Measurements from ENCODE around the gene HIPK3. TPM values are rescaled to one million over a fixed set of nuclear protein-coding genes. Genes with fewer than 3 reads are reported as not detected.

Gene HIPK3
- total and polyA plus RNA-seq, 9 of the 15 experiments (the other 6 are each of a cell fraction or from before 2014, with no cell fraction given) = 2.3 to 19.6 (median 7.5) TPM

DNA sequence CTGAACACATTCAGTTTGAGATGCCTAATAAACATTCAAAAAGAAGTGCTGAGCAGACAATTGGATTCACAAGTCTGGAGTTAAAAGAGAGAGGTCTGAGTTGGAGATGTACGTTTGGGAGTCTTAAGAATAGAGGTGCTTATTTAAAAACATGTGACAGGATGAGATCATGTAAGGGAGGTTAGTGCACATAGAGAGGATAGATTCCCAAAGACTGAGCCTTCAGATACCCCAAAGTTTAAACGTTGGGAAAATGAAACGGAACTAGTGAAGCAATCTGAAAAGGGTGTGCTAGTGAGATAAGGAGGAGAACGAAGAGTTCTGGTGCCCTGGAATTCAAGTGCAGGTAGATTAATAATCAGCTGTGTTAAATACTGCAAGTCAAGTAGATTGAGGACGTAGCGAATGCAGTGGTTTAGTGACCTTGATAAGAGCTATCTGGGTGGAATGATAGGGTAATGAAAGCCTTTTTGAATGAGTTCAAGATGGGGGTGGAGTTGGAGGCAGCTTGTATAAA, 63.7 kb downstream of the HIPK3 start:
- in situ Hi-C loops (cut with MboI) = no loop called here
- CTCF ChIA-PET (ENCODE audit: low intra/inter-chr PET ratio) = interaction anchor here (0.5 kb wide), 1 partner anchor 67 kb away, joined by 3 read pairs; no protein-coding TSS in a partner anchor
- TF ChIP-seq ZNF583 (CRISPR knock-in tag; IDR thresholded peaks at IDR 0.05) = no peak
- TF ChIP-seq, protein P1, sequence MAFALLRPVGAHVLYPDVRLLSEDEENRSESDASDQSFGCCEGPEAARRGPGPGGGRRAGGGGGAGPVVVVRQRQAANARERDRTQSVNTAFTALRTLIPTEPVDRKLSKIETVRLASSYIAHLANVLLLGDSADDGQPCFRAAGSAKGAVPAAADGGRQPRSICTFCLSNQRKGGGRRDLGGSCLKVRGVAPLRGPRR (CRISPR knock-in tag; IDR thresholded peaks at IDR 0.05) = no peak
- no peak for TF ChIP-seq TARDBP (IDR thresholded peaks at IDR 0.05)
- no peak for TF ChIP-seq NFIX (CRISPR knock-in tag; IDR thresholded peaks at IDR 0.05; ENCODE audit: low read depth)
- no peak for TF ChIP-seq RBM15 (IDR thresholded peaks at IDR 0.05; ENCODE audit: insufficient read depth, low read length)
- no peak for TF ChIP-seq HIVEP1 (CRISPR knock-in tag; IDR thresholded peaks at IDR 0.05)
- TF ChIP-seq ZNF23 (CRISPR knock-in tag; IDR thresholded peaks at IDR 0.05) = no peak
- TF ChIP-seq ZEB2 (IDR thresholded peaks at IDR 0.05) = peak; percentile 98
- TF ChIP-seq, protein P2, sequence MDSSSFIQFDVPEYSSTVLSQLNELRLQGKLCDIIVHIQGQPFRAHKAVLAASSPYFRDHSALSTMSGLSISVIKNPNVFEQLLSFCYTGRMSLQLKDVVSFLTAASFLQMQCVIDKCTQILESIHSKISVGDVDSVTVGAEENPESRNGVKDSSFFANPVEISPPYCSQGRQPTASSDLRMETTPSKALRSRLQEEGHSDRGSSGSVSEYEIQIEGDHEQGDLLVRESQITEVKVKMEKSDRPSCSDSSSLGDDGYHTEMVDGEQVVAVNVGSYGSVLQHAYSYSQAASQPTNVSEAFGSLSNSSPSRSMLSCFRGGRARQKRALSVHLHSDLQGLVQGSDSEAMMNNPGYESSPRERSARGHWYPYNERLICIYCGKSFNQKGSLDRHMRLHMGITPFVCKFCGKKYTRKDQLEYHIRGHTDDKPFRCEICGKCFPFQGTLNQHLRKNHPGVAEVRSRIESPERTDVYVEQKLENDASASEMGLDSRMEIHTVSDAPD (CRISPR knock-in tag; IDR thresholded peaks at IDR 0.05) = no peak
- no peak for TF ChIP-seq PPARD (CRISPR knock-in tag; IDR thresholded peaks at IDR 0.05)
- TF ChIP-seq, protein P3, sequence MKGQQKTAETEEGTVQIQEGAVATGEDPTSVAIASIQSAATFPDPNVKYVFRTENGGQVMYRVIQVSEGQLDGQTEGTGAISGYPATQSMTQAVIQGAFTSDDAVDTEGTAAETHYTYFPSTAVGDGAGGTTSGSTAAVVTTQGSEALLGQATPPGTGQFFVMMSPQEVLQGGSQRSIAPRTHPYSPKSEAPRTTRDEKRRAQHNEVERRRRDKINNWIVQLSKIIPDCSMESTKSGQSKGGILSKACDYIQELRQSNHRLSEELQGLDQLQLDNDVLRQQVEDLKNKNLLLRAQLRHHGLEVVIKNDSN (CRISPR knock-in tag; IDR thresholded peaks at IDR 0.05) = no peak
- TF ChIP-seq, protein P4, sequence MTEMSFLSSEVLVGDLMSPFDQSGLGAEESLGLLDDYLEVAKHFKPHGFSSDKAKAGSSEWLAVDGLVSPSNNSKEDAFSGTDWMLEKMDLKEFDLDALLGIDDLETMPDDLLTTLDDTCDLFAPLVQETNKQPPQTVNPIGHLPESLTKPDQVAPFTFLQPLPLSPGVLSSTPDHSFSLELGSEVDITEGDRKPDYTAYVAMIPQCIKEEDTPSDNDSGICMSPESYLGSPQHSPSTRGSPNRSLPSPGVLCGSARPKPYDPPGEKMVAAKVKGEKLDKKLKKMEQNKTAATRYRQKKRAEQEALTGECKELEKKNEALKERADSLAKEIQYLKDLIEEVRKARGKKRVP (CRISPR knock-in tag; IDR thresholded peaks at IDR 0.05) = no peak
- no peak for TF ChIP-seq ZNF717 (CRISPR knock-in tag; IDR thresholded peaks at IDR 0.05)
- no peak for TF ChIP-seq BRF1 (IDR thresholded peaks at IDR 0.05; ENCODE audit: borderline replicate concordance, extremely low read depth, insufficient read length)
- no peak for TF ChIP-seq EP400 (IDR thresholded peaks at IDR 0.05)
- no peak for TF ChIP-seq SNRNP70 (optimal IDR thresholded peaks at IDR 0.05; ENCODE audit: low read depth, low read length)
- TF ChIP-seq TCFL5 (CRISPR knock-in tag; conservative IDR thresholded peaks at IDR 0.05) = no peak
- TF ChIP-seq ZNF41 (CRISPR knock-in tag; conservative IDR thresholded peaks at IDR 0.05) = no peak
- TF ChIP-seq NFE2L1 (tag; IDR thresholded peaks at IDR 0.05; ENCODE audit: borderline replicate concordance, low read depth) = no peak
- TF ChIP-seq, protein P5, sequence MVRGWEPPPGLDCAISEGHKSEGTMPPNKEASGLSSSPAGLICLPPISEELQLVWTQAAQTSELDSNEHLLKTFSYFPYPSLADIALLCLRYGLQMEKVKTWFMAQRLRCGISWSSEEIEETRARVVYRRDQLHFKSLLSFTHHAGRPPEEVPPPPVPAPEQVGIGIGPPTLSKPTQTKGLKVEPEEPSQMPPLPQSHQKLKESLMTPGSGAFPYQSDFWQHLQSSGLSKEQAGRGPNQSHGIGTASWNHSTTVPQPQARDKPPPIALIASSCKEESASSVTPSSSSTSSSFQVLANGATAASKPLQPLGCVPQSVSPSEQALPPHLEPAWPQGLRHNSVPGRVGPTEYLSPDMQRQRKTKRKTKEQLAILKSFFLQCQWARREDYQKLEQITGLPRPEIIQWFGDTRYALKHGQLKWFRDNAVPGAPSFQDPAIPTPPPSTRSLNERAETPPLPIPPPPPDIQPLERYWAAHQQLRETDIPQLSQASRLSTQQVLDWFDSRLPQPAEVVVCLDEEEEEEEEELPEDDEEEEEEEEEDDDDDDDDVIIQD (CRISPR knock-in tag; IDR thresholded peaks at IDR 0.05) = no peak

More for the DNA sequence above, 63.7 kb downstream of the HIPK3 start:
- no peaks in the 10 kb centered on the region for H3K27me3 ChIP-seq (ENCODE audit: control insufficient read depth in 2 of 2, insufficient read depth in 2 of 2, low read length in 2 of 2)
- no peak for FAIRE-seq
- H3K9ac ChIP-seq (ENCODE audit: insufficient read depth in 1 of 2, low read depth in 2 of 2, low read length in 2 of 2) = no peak overlapping the region
- no peak overlapping the region for H3K4me3 ChIP-seq
- DNase-seq (ENCODE audit: extremely low read depth in 1 of 4, low spot score in 3 of 4) = peak; percentile 29 to 61 (median 44)
- H4K20me1 ChIP-seq (replicated peaks; ENCODE audit: control insufficient read depth, insufficient read depth, low read length) = peaks cover 20% of the 10 kb centered on the region
- H3K27ac ChIP-seq (ENCODE audit: extremely low read depth, low read depth, low read length) = no peak overlapping the region
- no peaks in the 10 kb centered on the region for H3K9me3 ChIP-seq (replicated peaks; ENCODE audit: control insufficient read depth, insufficient read depth, low read depth, low read length)
- H3K79me2 ChIP-seq (ENCODE audit: control insufficient read depth, insufficient read depth, low read length) = peaks cover 30% of the 10 kb centered on the region
- BruUV-seq (replicated peaks) = no TSS peak
- H3K9me1 ChIP-seq (ENCODE audit: control insufficient read depth, insufficient read depth, low read length) = no peaks in the 10 kb centered on the region
- peak overlapping the region; percentile 3; the same call in 1 of the 2 replicates for H3K4me2 ChIP-seq (ENCODE audit: insufficient read depth, low read length)
- H2AFZ ChIP-seq (ENCODE audit: low read depth, low read length) = no peak overlapping the region
- peak; percentile 71 for ATAC-seq
- POLR2A ChIA-PET = interaction anchor here (0.6 to 0.9 kb wide), 2 partner anchors 13 to 70 kb away, joined by 3 to 4 read pairs; no protein-coding TSS in a partner anchor
- intact Hi-C loops (cut with micrococcal nuclease) = loop anchor here (2.0 to 10.0 kb wide), 3 partner anchors 62 to 506 kb away; no protein-coding TSS in a partner anchor
- H3K36me3 ChIP-seq (ENCODE audit: control insufficient read depth, insufficient read depth, low read length) = no peaks in the 10 kb centered on the region
- peaks cover 5 to 14% of the 10 kb centered on the region in 2 experiments; a peak in 4 of 5 replicates for H3K4me1 ChIP-seq (replicated peaks in 1 of 2; ENCODE audit: control insufficient read depth in 2 of 2, insufficient read depth in 2 of 2, low read length in 2 of 2)
- 0% methylated on average over 6 of the region's 6 CpGs for WGBS (ENCODE audit: insufficient coverage, low coverage, missing lambda C conversion rate)
